NCI-H1105 (cell line): Measurements from ENCODE around the gene C1orf87.

Experiments
- DNase-seq: peaks from one replicate; lab custom pipeline; 2025; lab: John Stamatoyannopoulos, UW

Gene C1orf87

DNA sequence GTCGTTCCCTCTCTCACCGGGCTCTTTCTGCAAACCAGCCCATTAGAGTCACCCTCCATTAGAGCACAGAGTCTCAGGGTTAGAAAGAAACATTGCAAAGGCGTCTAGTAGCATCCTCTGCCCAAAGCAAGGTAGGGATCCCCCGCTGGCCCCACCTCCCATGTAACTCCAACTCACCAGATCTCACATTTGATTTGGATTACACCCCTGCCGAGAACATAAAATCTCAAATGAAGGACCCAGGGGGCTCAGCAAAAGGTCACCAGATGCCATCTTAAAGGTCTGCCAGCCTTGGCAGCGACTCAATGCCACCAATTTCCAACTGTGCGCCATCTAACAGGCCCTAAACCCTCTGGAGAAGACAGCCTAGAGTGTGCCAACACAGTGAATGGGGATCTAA is 14.1 kb downstream of the C1orf87 start:
- no peak for DNase-seq

DNA sequence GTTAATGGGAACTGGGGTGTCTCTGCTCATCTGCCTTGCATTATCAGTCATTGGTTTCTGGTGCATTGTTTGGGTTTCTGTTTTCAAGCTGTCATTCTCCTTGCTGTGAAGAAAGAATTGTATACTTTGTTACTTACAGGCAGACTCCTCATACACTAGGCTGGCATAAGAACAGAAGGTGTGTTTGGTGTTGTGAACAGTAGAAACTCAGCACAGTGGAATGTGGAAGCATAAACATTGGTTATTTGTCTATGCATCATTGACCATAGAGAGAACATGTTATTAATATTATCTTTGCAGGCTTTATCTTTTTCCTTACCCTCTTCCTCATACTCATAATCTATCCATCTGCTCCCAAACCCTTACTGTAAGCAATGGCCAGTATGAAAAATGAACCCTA is 18.2 kb downstream of the C1orf87 start:
- DNase-seq = no peak

DNA sequence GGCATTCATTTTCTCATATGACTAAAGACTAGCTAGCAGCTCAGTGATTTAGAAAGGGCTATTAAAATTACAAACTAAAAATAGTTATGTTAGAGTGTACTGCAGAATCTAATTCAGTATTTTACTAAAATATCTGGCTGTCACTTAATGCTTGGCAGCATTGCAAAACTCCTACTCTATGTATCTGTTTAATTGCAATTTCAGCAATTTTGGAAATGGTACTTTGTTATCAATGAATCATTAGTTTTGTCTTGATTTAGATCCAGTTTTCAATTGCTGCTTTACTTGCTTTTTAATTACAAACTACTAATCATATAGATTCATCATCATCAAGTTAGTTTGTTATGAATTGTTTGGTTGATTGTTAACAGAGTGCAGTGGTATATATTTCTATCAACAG is 19.2 kb downstream of the C1orf87 start:
- DNase-seq = no peak

DNA sequence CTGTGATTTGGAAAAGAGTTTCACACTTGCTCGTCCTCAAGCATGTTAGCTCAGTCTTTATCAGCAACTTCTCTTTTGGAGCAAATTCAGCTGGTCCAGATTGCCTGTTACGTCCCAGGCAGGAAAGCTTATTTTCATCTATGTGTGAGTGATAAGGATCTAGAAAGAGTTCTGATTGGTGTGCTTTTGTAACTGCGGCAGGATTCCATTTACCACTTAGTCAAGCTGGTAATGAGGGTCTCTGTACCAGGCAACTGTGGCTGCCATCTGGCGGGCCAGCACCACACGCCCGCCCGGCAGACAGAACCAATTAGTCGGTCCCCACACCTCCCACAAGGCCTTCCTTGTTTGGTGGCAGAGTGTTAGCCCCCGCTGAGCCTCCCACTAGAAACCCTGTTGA is 21.0 kb downstream of the C1orf87 start:
- no peak for DNase-seq

DNA sequence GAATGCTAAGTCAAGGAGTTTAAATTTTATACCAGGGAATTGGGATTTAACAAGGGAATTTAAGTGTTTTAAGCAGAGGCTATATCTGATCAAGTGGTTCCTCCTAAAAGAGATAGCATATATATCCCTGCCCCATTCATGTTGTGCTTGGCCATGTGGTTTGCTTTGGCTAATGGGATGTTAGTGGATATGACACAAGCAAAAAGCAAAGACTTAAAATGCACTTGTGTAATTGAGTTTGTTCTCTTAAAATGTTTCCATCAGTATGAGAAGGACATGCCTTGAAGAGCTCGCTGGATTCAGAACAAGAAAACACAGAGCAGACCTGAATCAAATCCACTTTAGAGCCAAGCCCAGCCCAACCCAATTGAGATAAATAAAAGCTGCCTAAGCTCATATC is 22.4 kb downstream of the C1orf87 start:
- no peak for DNase-seq

DNA sequence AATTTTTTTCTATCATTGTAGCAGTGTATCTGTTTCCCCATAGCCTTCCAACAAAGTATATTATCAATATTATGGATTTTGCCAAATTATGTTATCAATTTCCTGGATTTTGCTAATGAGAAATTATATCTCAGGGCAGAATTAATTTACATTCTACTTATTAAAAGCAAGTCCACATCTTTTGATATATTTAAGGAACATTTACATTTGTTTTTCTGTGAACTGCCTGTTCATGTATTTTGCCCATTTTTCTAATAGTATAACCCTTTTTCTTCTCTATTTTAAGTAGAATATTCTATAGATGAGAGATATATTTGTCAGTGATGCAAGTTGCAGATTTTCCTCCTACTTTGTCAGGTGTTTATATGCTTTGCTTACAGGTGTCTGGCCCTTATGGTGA is 24.4 kb downstream of the C1orf87 start:
- DNase-seq = no peak

DNA sequence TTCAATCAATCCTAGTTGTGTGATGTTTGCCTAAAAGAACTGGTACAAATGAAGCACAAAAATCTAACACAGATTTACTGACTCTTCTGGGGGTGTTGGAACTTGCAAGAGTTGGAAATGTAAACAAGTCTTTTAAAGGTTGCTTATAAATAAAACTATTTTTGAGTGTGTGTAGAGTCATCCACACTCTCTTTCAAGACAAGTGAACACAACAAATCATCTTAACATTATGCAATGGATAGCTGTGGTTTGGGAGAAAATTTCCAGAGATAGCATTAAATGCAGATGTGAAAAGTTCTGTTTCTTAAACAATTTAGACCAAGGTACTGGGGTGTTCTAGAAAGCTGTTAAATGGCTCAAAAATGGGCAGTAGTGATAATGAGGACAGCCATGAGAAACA is 28.7 kb downstream of the C1orf87 start:
- no peak for DNase-seq

DNA sequence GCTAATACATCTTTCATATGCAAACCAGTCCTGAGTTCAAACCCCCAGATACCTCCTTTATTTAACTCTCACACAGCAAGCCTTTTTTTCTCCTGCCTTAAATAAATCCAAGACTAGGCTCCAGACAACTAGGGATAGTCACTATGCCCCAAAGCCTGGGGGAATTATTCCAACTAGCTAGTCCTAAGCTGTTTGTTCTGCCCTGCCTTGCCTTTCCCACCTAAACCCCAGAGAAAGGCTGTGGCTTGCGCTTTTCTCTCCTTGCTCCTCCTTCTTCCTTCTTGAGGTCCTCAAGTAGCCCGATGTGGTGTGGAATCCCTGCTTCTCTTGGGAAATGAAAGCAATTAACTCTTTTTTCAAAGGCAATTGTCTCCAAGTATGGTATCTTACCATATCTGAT is 31.8 kb downstream of the C1orf87 start:
- DNase-seq = no peak

DNA sequence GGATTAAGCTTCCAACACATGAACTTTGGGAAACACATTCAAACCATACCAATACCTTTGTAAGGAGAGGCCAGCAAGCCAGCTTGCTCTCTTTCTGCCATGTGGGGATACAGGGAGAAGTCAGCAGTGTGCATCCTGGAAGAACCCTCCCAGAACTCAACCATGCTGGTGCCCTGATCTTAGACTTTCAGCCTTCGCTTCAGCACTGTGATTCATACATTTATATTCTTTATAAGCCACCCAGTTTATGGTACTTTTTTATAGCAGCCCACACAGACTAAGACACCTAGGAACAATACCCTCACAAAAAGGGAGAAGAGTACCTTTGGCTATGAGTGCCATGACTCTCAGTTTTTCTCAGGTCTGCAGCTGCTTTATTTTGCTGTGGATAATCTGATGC is 35.9 kb downstream of the C1orf87 start:
- DNase-seq = no peak

DNA sequence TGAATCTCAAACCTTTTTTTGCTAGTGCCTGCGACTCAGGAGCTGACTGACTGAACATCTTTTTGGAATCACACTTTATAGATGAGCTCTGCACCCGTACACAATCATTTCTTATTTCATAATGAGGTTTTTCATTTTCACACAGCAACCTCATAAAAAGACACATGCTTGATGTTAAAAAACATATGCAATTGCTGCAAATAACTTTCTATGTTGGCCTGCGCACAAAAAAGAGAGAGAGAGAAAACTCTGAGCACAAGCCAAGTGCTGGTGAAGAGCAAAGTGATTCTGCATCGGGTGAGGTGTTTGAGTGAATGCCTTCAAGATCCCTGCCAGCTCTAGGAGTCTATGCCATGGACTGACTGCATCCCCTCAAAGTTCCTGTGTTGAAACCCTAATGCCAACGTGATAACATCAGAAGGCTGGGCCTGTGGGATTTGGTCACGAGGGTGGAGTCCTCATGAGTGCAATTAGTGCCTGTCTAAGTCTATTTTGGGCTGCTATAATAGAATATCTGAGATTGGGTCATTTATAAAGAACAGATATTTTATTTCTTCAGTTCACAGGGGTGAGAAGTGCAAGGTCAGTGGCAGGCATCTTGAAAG is 36.6 kb downstream of the C1orf87 start:
- no peak for DNase-seq

DNA sequence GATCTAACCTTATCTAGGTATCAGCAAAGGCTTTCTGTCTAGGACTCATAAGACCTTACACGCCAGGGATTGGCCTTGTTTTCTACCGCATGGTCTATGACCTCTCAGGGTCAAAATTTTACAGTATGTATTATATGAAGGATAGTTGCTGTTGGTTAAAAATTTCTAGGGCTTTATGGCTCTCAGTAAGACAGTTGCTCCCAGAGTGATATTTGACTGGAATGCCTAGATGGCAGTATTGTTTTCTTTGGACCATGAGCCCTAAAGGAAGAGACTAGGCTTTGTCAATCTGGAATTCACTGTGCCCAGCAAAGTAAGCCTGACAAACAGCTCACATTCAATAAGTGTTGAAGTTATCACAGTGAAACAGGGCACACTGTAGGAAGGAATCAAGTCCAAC is 37.6 kb downstream of the C1orf87 start:
- no peak for DNase-seq

DNA sequence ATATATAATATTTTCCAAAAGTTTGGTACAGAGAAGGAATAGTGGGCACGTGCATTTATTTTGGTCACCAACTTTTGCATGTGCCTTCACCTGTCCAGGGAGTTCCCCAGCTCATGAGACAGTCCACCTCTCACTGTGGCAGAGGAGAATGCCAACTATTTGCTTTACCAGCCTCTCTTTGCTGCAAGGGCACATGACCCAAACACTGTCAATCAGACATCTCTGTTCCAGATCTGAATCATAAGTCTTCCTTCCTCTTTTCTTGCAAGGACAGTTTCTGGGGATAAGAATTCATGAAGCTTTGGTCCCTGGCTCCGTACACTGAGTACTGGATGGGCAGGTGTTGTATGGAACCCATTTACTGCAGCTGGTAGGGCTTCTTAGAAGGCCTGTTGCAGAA is 38.6 kb downstream of the C1orf87 start:
- DNase-seq = no peak

DNA sequence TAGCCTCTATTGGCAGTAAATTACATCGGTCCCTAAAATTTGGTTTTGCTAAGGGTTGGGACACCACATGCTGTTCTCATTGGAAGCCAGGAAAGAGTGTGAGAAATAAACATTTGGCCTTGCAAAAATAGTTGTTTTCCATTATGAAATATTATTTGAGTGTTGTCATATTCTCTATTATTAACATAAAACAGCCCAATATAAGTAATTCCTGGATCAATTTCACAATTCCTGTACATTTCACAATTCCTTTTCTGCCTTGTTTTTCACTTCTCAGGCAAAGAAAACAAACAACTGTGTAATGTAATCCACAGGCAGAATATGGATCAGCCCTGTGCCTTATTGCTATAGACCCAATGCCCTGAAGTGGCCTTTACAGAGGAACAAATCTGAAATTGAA is 40.5 kb downstream of the C1orf87 start:
- no peak for DNase-seq

DNA sequence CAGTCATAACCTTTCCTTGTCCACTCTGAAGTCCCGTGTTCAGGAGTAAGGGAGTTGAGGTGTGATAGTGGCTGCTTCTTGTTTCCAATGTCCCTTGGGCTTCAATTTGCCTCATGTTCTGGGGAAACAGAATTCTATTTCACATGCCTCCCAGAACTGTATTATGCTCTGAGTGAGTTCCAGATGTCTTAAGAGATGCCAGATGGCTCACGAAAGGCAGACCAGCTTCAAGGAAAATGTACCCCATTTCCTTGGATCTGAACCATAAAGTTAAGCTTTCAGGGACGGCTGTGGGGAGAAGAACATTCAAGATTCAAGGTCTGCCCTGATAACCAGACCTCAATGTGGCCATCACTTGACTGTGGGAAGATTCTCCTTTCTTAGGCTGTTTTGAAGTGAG is 42.4 kb downstream of the C1orf87 start:
- DNase-seq = no peak

DNA sequence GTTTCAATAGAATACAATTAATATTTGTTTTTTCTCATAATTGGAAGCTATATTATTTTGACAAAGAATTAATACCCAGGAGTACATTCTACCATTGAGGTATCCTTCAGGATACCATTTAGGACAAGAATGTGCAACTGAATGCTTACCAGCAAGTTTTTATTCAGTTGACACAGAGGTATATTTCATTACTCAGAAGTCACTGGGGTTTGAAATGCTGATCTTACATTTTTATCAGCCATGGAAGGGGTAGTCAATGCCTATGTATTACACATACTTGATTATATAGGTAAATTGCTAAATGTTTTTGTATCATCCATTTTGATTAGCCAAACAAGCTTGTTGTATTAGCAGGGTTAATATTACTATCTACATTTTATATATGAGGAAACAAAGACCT is 48.0 kb downstream of the C1orf87 start:
- DNase-seq = no peak

DNA sequence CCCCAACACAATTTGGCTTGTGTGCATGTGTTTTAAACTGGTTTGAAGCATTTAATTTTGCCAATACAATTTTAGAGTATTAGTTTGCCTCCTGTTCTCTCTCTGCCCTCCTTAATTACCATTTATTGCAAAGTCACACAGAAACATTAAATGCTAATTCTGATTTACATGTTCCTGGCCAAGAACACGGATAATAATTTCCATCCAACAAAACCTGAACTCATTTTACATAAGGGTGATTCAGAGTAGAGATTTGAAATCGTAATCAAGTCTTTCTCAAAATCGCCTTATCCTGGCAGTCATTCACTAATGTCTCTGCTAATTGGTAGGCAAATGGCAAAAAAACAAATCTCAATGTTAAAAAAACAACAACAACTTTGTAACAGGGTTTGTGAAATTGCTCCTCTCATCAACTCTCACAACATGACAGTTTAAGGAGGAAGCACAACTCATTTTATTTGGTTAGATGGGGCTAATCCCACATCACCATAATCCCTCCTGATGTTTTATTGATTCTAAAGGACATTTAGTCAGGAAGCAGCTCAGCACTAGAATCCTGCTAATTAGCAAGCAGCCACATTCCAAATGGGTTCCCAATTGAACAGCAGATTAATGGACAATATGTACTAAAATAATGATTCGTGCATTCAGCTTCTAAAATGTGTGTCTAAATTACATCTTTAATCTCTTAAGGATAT is 55.9 kb downstream of the C1orf87 start:
- no peak for DNase-seq

DNA sequence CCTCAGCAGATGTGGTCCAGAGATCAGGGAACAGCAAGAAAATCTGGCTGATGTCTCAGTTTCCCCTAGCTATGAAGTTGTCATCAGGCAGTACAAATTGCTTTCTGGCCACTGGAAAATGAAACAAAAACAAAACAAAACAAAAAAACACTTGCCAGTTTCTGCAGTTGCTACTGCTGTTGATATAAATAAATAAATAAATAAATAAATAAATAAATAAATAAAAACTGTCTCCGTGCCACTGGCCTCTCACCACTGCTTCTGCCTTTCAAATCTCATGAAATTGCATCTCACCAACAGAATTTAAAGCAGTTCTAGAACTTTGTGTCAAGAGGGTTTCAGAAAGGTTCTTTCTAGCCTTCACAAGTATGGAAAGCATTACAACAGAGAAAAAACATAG is 62.9 kb downstream of the C1orf87 start:
- DNase-seq = no peak

DNA sequence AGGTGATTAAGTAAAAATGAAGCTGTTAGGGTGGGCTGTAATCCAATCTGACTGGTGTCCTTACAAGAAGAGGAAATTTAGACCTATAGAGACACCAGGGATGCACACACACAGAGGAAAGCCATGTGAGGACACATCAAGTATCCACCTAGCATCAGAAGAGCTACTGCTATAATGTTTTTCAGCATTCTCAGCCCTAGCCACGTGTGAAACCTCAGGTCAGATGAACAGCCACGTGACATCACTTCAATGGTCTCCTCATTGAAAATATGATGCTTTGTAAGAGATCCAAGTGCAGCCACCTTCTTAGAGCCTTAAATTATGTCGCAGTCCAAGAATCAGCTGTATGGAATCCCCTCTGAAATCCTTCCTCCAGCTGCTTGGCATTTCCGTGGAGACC is 65.1 kb downstream of the C1orf87 start:
- no peak for DNase-seq

DNA sequence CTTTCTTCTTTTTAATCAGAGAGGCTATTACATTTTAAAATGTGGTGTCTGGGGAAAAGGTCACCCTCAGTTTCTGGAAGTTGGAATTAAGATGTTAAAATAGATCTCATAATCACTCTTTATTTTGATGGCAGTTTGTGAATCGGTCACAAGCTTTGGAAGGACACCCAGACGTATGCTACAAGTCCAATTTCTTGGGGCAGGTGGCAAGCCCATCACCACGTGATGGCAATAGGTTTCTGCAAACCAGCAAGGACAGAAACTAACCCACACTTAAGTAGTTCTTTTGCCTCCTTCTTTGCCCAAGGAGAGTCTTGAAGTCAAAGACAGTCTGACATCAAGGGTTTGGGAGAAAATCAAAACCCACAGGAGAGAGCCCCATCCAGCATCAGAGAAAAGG is 72.9 kb downstream of the C1orf87 start:
- DNase-seq = no peak

DNA sequence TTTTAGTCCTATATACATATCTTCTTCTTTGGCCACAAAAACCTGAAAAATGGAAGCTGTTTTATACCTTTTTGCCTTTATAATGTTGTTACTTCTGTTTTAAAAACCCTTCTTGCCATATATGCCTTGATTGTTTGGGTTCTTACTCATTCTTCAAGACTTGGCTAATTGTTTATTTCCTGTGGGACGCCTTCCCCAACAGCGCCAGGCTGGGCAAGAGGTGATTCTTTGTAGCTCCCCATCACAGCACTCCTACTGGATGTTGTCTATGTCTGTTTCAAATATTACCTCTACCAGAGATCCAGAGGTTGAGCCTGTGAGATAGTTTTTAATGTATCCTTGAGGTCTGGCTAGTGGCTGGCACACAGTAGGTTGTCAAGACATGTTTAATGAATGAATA is 73.8 kb downstream of the C1orf87 start:
- no peak for DNase-seq

DNA sequence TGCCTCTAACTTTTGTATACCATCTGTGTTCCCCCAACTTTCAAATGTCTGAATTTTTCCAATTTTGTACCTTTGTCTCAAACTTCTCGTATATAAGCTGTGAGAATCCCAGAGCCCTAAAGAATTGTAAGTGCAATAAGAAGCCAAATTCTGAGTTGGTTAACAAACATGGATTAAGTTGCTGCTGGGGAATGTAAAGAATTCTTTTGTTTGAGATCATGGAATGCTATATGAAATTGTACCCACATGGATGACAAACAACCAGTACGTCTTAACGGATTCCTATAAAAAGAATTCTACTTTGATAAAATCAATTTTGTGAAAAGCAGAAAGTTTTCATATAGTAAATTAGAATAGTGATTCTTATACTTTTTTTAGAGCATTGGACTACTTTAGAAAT is 74.6 kb downstream of the C1orf87 start:
- no peak for DNase-seq

DNA sequence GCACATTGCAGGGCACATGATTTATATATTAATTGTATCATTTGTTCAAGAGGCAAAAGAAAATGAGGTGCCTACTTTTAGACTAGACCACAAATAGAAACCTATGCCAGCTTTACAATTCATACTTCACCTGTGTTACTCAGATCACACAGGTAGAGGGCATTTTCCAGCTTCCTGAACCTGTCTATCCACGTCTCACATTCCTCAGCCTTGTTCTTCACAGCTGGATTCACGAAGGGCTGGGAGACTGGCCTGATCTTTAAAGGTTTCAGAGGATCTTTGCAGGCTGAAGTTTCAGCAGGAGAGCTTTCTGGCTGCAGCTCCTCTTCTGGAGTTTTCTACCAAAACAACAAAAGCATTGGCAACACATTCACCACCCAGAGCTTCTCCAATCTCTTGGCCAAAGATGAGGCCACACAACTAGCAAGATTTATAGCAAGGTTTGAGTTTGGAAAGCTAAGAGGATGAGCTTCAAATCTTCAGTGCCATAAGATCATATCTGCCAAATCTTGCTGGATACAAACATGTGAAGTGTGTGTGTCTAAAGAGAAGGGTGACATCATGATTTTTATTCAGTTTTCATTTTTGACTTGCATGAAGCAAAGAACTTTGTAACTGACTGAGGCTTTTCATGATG is 76.0 kb downstream of the C1orf87 start:
- DNase-seq = no peak

DNA sequence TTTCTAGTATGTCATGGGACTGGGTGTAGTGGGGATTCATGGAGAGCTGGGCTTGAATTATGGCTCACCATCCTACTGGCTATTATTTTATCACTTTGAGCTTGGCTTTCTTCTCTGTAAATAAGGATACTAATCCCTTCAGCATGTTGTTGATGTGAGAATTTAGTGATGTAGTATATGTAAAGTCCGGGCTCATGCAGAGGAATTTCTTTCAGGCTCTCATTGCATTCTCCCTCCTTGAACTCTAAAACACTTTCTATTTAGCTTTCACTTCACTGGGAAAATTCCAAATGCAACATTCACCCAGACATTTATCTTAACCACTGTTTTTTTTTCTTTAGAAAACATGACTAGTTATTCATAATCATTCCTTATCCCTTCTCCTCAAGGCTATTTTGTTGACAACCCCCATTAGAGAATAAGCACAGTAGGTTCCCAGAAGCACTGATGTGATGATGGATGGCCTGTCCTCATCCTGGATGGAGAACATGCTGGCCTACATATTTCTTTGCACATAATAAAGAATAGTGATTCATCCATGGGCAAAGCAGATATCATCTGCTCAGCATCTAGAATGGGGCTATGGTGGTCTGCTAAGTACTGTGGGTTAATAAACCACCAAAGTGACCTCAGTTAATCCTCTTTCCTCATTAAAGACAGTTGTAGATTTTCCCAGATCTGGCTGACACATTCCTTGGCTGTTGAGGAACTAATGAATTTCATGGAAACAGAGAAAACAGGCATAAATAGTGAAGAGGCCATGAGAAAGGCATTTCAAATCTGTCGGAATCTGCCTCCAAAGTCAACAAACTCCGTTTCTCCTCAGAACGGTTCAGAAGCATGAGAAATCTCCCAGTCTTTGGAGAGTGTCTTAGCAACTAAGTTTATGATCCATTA is 79.0 kb downstream of the C1orf87 start:
- DNase-seq = no peak
